ENCODE results near the gene OSBPL1A. TPM values are rescaled to one million over a fixed set of nuclear protein-coding genes. Genes with fewer than 3 reads are reported as not detected.

Gene OSBPL1A
- total RNA-seq, 4 donors from 2014 or later, result 81.4 to 109 (median 99.3) TPM

- Histone ChIP-seq H3K27ac (no peak overlapping the region), H3K9me3 (no peaks in the 10 kb centered on the region), H3K27me3 (no peaks in the 10 kb centered on the region), H3K4me1 (no peaks in the 10 kb centered on the region), H3K36me3 (peaks cover 0 to 88% (median 0%) of the 10 kb centered on the region in 3 donors), H3K4me3 (no peak overlapping the region)
- no peak for DNase-seq (ENCODE audit: low spot score in 2 of 2)
- TF ChIP-seq POLR2A (IDR thresholded peaks at IDR 0.05) (no peak), CTCF (IDR thresholded peaks at IDR 0.05) (no peak), EP300 (IDR thresholded peaks at IDR 0.05) (no peak)
- 86 to 88% methylated on average over 8 of the region's 8 CpGs for WGBS, 2 donors
Measured at GRCh38 chr18:24170360-24170759, 227.3 kb downstream of the OSBPL1A start.

GRCh38 chr18:24168496-24168895 is 229.1 kb downstream of the OSBPL1A start:
- H3K27me3 ChIP-seq, result no peaks in the 10 kb centered on the region
- DNase-seq (ENCODE audit: low spot score in 2 of 2), result no peak
- TF ChIP-seq EP300 (IDR thresholded peaks at IDR 0.05) (no peak), POLR2A (IDR thresholded peaks at IDR 0.05) (no peak), CTCF (IDR thresholded peaks at IDR 0.05) (no peak)
- 58 to 64% methylated on average over 7 of the region's 7 CpGs for WGBS, 2 donors
- no peaks in the 10 kb centered on the region for H3K9me3 ChIP-seq
- H3K27ac ChIP-seq, result no peak overlapping the region
- H3K4me3 ChIP-seq, result no peak overlapping the region
- H3K36me3 ChIP-seq, result peaks cover 0 to 98% (median 0%) of the 10 kb centered on the region in 3 donors
- no peaks in the 10 kb centered on the region for H3K4me1 ChIP-seq

- Histone ChIP-seq H3K36me3 (peaks cover 0 to 97% (median 0%) of the 10 kb centered on the region in 3 donors), H3K4me3 (no peak overlapping the region), H3K27me3 (no peaks in the 10 kb centered on the region), H3K9me3 (no peaks in the 10 kb centered on the region), H3K27ac (no peak overlapping the region), H3K4me1 (no peaks in the 10 kb centered on the region)
- no peak for DNase-seq (ENCODE audit: low spot score in 2 of 2)
- no peak for TF ChIP-seq POLR2A (IDR thresholded peaks at IDR 0.05)
- TF ChIP-seq EP300 (IDR thresholded peaks at IDR 0.05), result no peak
- TF ChIP-seq CTCF (IDR thresholded peaks at IDR 0.05), result no peak
- WGBS, 2 donors, result 90 to 93% methylated on average over 2 of the region's 2 CpGs
Measured at GRCh38 chr18:24161304-24161703, 236.3 kb downstream of the OSBPL1A start.

GRCh38 chr18:24160086-24160485 is 237.5 kb downstream of the OSBPL1A start:
- no peak overlapping the region for H3K27ac ChIP-seq
- TF ChIP-seq EP300 (IDR thresholded peaks at IDR 0.05) (no peak), POLR2A (IDR thresholded peaks at IDR 0.05) (no peak), CTCF (IDR thresholded peaks at IDR 0.05) (no peak)
- no peaks in the 10 kb centered on the region for H3K9me3 ChIP-seq
- H3K4me1 ChIP-seq, result no peaks in the 10 kb centered on the region
- peaks cover 0 to 97% (median 0%) of the 10 kb centered on the region in 3 donors for H3K36me3 ChIP-seq
- no peak for DNase-seq (ENCODE audit: low spot score in 2 of 2)
- WGBS, 2 donors, result 95 to 99% methylated on average over 5 of the region's 5 CpGs
- no peaks in the 10 kb centered on the region for H3K27me3 ChIP-seq
- H3K4me3 ChIP-seq, result no peak overlapping the region

- H3K4me1 ChIP-seq, result no peaks in the 10 kb centered on the region
- WGBS, 2 donors, result 80 to 82% methylated on average over 3 of the region's 3 CpGs
- TF ChIP-seq POLR2A (IDR thresholded peaks at IDR 0.05) (no peak), EP300 (IDR thresholded peaks at IDR 0.05) (no peak), CTCF (IDR thresholded peaks at IDR 0.05) (no peak)
- no peak for DNase-seq (ENCODE audit: low spot score in 2 of 2)
- H3K9me3 ChIP-seq, result no peaks in the 10 kb centered on the region
- no peaks in the 10 kb centered on the region for H3K27me3 ChIP-seq
- H3K4me3 ChIP-seq, result no peak overlapping the region
- no peak overlapping the region for H3K27ac ChIP-seq
- H3K36me3 ChIP-seq, result peaks cover 0 to 76% (median 0%) of the 10 kb centered on the region in 3 donors
Measured at GRCh38 chr18:24157855-24158254, 239.8 kb downstream of the OSBPL1A start.
